MCF 10A (cell line): ENCODE results near the gene LRRC7. TPM values are rescaled to one million over a fixed set of nuclear protein-coding genes. Genes with fewer than 3 reads are reported as not detected.

Experiments used
- BruUV-seq: library from RNA; stranded (reverse); fragments of 400-500 nt; replicated peaks from 2 replicates; lab custom pipeline; 2021; lab: Mats Ljungman, UMichigan
- CTCF ChIA-PET: fragments of 300-600 bp; sonication (Branson Sonifier 250); formaldehyde crosslinking; extraction: SDS; loops from one replicate; lab custom pipeline; 2021; ENCODE audit warnings: antibody characterized with exemption, inconsistent platforms; lab: Yijun Ruan, JAX
- POLR2A ChIA-PET: fragments of 300-600, 350-650 bp; sonication (Branson Sonifier 250); formaldehyde crosslinking; extraction: SDS; loops from one replicate; lab custom pipeline; 2020; ENCODE audit warnings: antibody characterized with exemption, inconsistent platforms; lab: Yijun Ruan, JAX
- DNase-seq: peaks from one replicate; pipeline ENCODE4 v3.0.0-alpha.2; 2018; ENCODE audit not compliant: unreplicated experiment
- H3K27ac Mint-ChIP-seq: one replicate; pipeline ENCODE4 v1.8.0; 2022; ENCODE audit warnings: mild to moderate bottlenecking, low read depth, mixed read lengths; ENCODE audit not compliant: unreplicated experiment
- H3K27me3 Mint-ChIP-seq: one replicate; pipeline ENCODE4 v1.8.0; 2022; ENCODE audit warnings: mixed read lengths; ENCODE audit not compliant: insufficient read depth, unreplicated experiment
- H3K36me3 Mint-ChIP-seq: one replicate; pipeline ENCODE4 v1.8.0; 2022; ENCODE audit warnings: mild to moderate bottlenecking, moderate library complexity, mixed read lengths; ENCODE audit not compliant: insufficient read depth, unreplicated experiment
- H3K4me1 Mint-ChIP-seq: one replicate; pipeline ENCODE4 v1.8.0; 2022; ENCODE audit warnings: mixed read lengths; ENCODE audit not compliant: insufficient read depth, unreplicated experiment
- H3K4me3 Mint-ChIP-seq: one replicate; pipeline ENCODE4 v1.8.0; 2022; ENCODE audit warnings: mild to moderate bottlenecking, moderate library complexity, mixed read lengths; ENCODE audit not compliant: unreplicated experiment
- H3K9me3 Mint-ChIP-seq: one replicate; pipeline ENCODE4 v1.8.0; 2022; ENCODE audit warnings: mixed read lengths; ENCODE audit not compliant: unreplicated experiment
- intact Hi-C: fragments of 100-400 bp; cut with micrococcal nuclease; formaldehyde crosslinking; loops from 2 replicates; pipeline ENCODE4 v1.14.1; 2022
- total RNA-seq: library from RNA; stranded (reverse); gene quantifications from 2 replicates; pipeline ENCODE4 v1.2.3, GENCODE V29; 2022
- TF ChIP-seq, protein P1 (sequence below): fragments of 200-600 bp; IDR thresholded peaks from one replicate; pipeline ENCODE4 v1.8.0; 2022; ENCODE audit warnings: antibody characterized with exemption, mild to moderate bottlenecking; ENCODE audit not compliant: unreplicated experiment

LRRC7 gene
- total RNA-seq, 1 experiment from 2014 or later = not detected

DNA sequence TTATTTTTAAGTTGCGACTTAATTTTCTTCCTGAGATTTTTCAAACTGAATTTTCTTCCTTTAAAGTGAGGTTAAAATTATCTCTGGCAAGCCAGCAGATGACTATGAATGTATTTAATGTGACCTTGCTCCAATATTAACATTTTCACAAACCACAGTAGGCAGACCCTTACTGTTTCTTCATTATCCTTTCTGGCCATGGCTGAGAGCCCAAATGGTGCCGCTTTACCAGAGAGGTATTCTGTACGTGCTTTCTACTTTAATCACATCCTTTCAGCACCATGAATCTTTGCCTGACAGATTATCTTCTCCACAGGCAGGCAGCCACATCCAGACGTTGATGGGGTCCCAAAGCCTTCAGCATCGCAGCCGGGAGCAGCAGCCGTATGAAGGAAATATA is 508.0 kb downstream of the LRRC7 start:
- H3K4me3 Mint-ChIP-seq = no peak overlapping the region
- no peaks in the 10 kb centered on the region for H3K36me3 Mint-ChIP-seq
- no TSS peak for BruUV-seq
- no peak overlapping the region for H3K27ac Mint-ChIP-seq
- intact Hi-C loops = no loop called here
- ChIA-PET POLR2A (no interaction called here), CTCF (interaction anchor here (0.7 kb wide), 1 partner anchor 203 kb away, joined by 3 read pairs; no protein-coding TSS in a partner anchor)
- H3K9me3 Mint-ChIP-seq = no peaks in the 10 kb centered on the region
- H3K4me1 Mint-ChIP-seq = no peaks in the 10 kb centered on the region
- DNase-seq = no peak
- H3K27me3 Mint-ChIP-seq = peaks cover 93% of the 10 kb centered on the region
- TF ChIP-seq, protein P1, sequence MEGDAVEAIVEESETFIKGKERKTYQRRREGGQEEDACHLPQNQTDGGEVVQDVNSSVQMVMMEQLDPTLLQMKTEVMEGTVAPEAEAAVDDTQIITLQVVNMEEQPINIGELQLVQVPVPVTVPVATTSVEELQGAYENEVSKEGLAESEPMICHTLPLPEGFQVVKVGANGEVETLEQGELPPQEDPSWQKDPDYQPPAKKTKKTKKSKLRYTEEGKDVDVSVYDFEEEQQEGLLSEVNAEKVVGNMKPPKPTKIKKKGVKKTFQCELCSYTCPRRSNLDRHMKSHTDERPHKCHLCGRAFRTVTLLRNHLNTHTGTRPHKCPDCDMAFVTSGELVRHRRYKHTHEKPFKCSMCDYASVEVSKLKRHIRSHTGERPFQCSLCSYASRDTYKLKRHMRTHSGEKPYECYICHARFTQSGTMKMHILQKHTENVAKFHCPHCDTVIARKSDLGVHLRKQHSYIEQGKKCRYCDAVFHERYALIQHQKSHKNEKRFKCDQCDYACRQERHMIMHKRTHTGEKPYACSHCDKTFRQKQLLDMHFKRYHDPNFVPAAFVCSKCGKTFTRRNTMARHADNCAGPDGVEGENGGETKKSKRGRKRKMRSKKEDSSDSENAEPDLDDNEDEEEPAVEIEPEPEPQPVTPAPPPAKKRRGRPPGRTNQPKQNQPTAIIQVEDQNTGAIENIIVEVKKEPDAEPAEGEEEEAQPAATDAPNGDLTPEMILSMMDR = no peak

DNA sequence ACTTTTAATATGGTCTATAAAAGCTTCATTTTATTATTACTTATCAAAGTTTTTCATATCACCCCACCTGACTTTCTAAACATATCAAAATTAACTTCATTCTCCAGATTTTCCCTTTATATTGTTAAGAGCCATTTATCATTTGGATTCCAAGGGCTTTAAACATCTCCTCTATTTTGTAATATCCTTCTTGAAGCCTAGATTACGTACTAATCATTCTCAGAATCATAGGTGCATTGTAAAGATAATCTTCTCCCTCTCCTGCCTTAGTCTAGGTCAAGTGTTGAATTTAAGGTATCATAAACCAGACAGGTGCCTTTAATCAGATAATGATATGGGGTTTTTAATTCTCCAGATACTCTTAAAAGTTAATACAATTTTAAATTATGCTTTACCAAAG is 509.3 kb downstream of the LRRC7 start:
- intact Hi-C loops = no loop called here
- ChIA-PET POLR2A (no interaction called here), CTCF (no interaction called here)
- H3K27ac Mint-ChIP-seq = no peak overlapping the region
- no peaks in the 10 kb centered on the region for H3K36me3 Mint-ChIP-seq
- H3K9me3 Mint-ChIP-seq = no peaks in the 10 kb centered on the region
- no peak overlapping the region for H3K4me3 Mint-ChIP-seq
- H3K4me1 Mint-ChIP-seq = no peaks in the 10 kb centered on the region
- no peak for DNase-seq
- H3K27me3 Mint-ChIP-seq = peaks cover 98% of the 10 kb centered on the region
- no TSS peak for BruUV-seq
- TF ChIP-seq, protein P1 = no peak

DNA sequence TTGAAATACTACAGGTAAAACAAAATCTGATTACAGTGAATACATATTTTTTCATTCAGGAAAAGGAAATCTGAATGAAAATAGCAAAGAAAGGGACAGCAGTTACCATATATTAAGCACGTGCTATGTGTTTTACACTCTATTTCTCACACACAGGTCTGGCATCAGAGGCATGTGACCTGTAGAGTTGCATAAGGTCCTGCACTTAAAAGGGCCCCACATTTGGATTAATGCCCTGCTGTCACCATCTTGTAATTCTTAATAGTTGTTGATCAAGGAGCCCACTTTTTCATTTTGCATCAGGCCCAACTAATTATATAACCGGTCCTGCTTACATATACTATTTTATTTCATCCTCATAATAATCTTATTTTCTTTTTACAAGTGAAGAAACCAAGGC is 511.8 kb downstream of the LRRC7 start:
- BruUV-seq = no TSS peak
- CTCF ChIA-PET = no interaction called here
- peaks cover 77% of the 10 kb centered on the region for H3K27me3 Mint-ChIP-seq
- intact Hi-C loops = no loop called here
- POLR2A ChIA-PET = no interaction called here
- no peak overlapping the region for H3K4me3 Mint-ChIP-seq
- H3K4me1 Mint-ChIP-seq = no peaks in the 10 kb centered on the region
- H3K36me3 Mint-ChIP-seq = no peaks in the 10 kb centered on the region
- no peak for DNase-seq
- no peak overlapping the region for H3K27ac Mint-ChIP-seq
- H3K9me3 Mint-ChIP-seq = no peaks in the 10 kb centered on the region
- TF ChIP-seq, protein P1 = no peak

DNA sequence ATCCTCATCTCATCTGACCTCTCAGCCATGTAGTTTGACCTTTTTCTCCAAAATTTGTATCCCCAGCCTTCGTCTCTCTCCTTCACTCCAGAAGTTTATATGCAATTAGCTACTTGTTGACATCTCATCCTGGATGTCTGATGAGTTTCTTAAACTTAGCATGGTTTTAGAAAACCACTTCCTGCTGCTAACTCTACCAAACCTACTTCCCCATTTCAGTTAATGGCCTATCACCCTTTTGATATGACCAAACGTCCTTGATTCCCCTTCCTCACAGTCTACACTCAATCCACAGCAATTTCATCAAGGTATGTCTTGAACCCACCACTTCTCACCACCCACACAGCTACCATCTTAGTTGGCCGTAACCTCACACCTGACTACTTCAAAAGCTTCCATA is 515.8 kb downstream of the LRRC7 start:
- TF ChIP-seq, protein P1 = no peak
- DNase-seq = no peak
- no peaks in the 10 kb centered on the region for H3K9me3 Mint-ChIP-seq
- intact Hi-C loops = no loop called here
- ChIA-PET CTCF (no interaction called here), POLR2A (no interaction called here)
- no peaks in the 10 kb centered on the region for H3K4me1 Mint-ChIP-seq
- H3K27me3 Mint-ChIP-seq = peaks cover 39% of the 10 kb centered on the region
- H3K36me3 Mint-ChIP-seq = no peaks in the 10 kb centered on the region
- H3K4me3 Mint-ChIP-seq = no peak overlapping the region
- BruUV-seq = no TSS peak
- no peak overlapping the region for H3K27ac Mint-ChIP-seq
